Ecto neural progenitor cell (in vitro differentiated cells): ENCODE data around the gene FCHSD2.
"Not testable (repeated sequence)": the region's sequence is repeated elsewhere in the genome, so short reads cannot be mapped to it uniquely, and the experiment has no call there.

Source experiments
- DNase-seq: peaks from one replicate; pipeline ENCODE4 v3.0.0-alpha.2; 2018; ENCODE audit warnings: low spot score

The FCHSD2 gene

GRCh38 chr11:72924568-72925190 lies 217.4 kb downstream of the FCHSD2 start:
- no peak for DNase-seq

- DNase-seq, result no peak
Observed at GRCh38 chr11:72921028-72921716, 220.9 kb downstream of the FCHSD2 start.

GRCh38 chr11:72920001-72920400 lies 222.1 kb downstream of the FCHSD2 start:
- no peak for DNase-seq

GRCh38 chr11:72918851-72919250 lies 223.3 kb downstream of the FCHSD2 start:
- no peak for DNase-seq

- DNase-seq, result no peak
Observed at GRCh38 chr11:72912253-72912652, 229.9 kb downstream of the FCHSD2 start.

GRCh38 chr11:72909558-72910388 lies 232.3 kb downstream of the FCHSD2 start:
- DNase-seq, result not testable (repeated sequence)

- no peak for DNase-seq
Observed at GRCh38 chr11:72908032-72908676, 234.0 kb downstream of the FCHSD2 start.

- DNase-seq, result no peak
Observed at GRCh38 chr11:72904016-72904415, 238.1 kb downstream of the FCHSD2 start.

GRCh38 chr11:72901374-72901773 lies 240.7 kb downstream of the FCHSD2 start:
- DNase-seq, result no peak

GRCh38 chr11:72900013-72900412 lies 242.1 kb downstream of the FCHSD2 start:
- DNase-seq, result no peak

GRCh38 chr11:72899238-72899637 lies 242.9 kb downstream of the FCHSD2 start:
- no peak for DNase-seq

- DNase-seq, result no peak
Observed at GRCh38 chr11:72897506-72897905, 244.6 kb downstream of the FCHSD2 start.

- DNase-seq, result no peak
Observed at GRCh38 chr11:72896431-72896830, 245.7 kb downstream of the FCHSD2 start.

- no peak for DNase-seq
Observed at GRCh38 chr11:72890881-72891280, 251.2 kb downstream of the FCHSD2 start.

- DNase-seq, result no peak
Observed at GRCh38 chr11:72886619-72887018, 255.5 kb downstream of the FCHSD2 start.

GRCh38 chr11:72885749-72886609 lies 256.1 kb downstream of the FCHSD2 start:
- no peak for DNase-seq

- DNase-seq, result no peak
Observed at GRCh38 chr11:72876147-72876546, 266.0 kb downstream of the FCHSD2 start.

GRCh38 chr11:72875736-72876135 lies 266.4 kb downstream of the FCHSD2 start:
- DNase-seq, result no peak

- no peak for DNase-seq
Observed at GRCh38 chr11:72872012-72872411, 270.1 kb downstream of the FCHSD2 start.

- DNase-seq, result no peak
Observed at GRCh38 chr11:72871119-72871518, 271.0 kb downstream of the FCHSD2 start.

GRCh38 chr11:72869831-72870230 lies 272.3 kb downstream of the FCHSD2 start:
- no peak for DNase-seq

- no peak for DNase-seq
Observed at GRCh38 chr11:72867970-72868369, 274.1 kb downstream of the FCHSD2 start.
